Calu3 (cell line): ENCODE measurements around the gene CENPX. TPM values are rescaled to one million over a fixed set of nuclear protein-coding genes. Genes with fewer than 3 reads are reported as not detected.

ENCODE experiments used
- BruUV-seq: library from RNA; stranded (reverse); fragments of 400-500 nt; replicated peaks from 2 replicates; lab custom pipeline; 2021; lab: Mats Ljungman, UMichigan
- CTCF ChIA-PET: fragments of 300-600 bp; sonication (Branson Sonifier 250); formaldehyde crosslinking; loops from one replicate; lab custom pipeline; 2022; ENCODE audit warnings: antibody characterized with exemption; lab: Charles Lee
- DNase-seq: peaks from one replicate; pipeline ENCODE4 v3.0.0; 2022
- H3K27ac Mint-ChIP-seq: one replicate; pipeline ENCODE4 v1.8.0; 2022; ENCODE audit warnings: mixed read lengths; ENCODE audit not compliant: unreplicated experiment
- H3K27me3 Mint-ChIP-seq: one replicate; pipeline ENCODE4 v1.8.0; 2022; ENCODE audit warnings: mixed read lengths; ENCODE audit not compliant: unreplicated experiment
- H3K36me3 Mint-ChIP-seq: one replicate; pipeline ENCODE4 v1.8.0; 2022; ENCODE audit warnings: mild to moderate bottlenecking, moderate library complexity, mixed read lengths; ENCODE audit not compliant: insufficient read depth, unreplicated experiment
- H3K4me1 Mint-ChIP-seq: one replicate; pipeline ENCODE4 v1.8.0; 2022; ENCODE audit warnings: mild to moderate bottlenecking, low read depth, mixed read lengths; ENCODE audit not compliant: unreplicated experiment
- H3K4me3 Mint-ChIP-seq: one replicate; pipeline ENCODE4 v1.8.0; 2022; ENCODE audit warnings: mild to moderate bottlenecking, low read depth, moderate library complexity, mixed read lengths; ENCODE audit not compliant: unreplicated experiment
- H3K9me3 Mint-ChIP-seq: one replicate; pipeline ENCODE4 v1.8.0; 2022; ENCODE audit warnings: low read depth, mixed read lengths; ENCODE audit not compliant: unreplicated experiment
- intact Hi-C: fragments of 100-400 bp; cut with micrococcal nuclease; formaldehyde crosslinking; loops from one replicate; pipeline ENCODE4 v1.10.0; 2022; ENCODE audit not compliant: unreplicated experiment
- total RNA-seq: library from RNA; stranded (reverse); gene quantifications from 2 replicates; pipeline ENCODE4 v1.2.3, GENCODE V29; 2022
- TF ChIP-seq, protein P1 (sequence below): fragments of 200-600 bp; IDR thresholded peaks from one replicate; pipeline ENCODE4 v1.8.0; 2022; ENCODE audit warnings: antibody characterized with exemption; ENCODE audit not compliant: unreplicated experiment

Gene CENPX
- total RNA-seq, 1 experiment from 2014 or later, result 86.9 TPM

- Mint-ChIP-seq H3K9me3 (no peaks in the 10 kb centered on the region), H3K4me1 (no peaks in the 10 kb centered on the region), H3K4me3 (no peak overlapping the region), H3K27ac (no peak overlapping the region), H3K27me3 (no peaks in the 10 kb centered on the region), H3K36me3 (peaks cover 23% of the 10 kb centered on the region)
- TF ChIP-seq, protein P1, sequence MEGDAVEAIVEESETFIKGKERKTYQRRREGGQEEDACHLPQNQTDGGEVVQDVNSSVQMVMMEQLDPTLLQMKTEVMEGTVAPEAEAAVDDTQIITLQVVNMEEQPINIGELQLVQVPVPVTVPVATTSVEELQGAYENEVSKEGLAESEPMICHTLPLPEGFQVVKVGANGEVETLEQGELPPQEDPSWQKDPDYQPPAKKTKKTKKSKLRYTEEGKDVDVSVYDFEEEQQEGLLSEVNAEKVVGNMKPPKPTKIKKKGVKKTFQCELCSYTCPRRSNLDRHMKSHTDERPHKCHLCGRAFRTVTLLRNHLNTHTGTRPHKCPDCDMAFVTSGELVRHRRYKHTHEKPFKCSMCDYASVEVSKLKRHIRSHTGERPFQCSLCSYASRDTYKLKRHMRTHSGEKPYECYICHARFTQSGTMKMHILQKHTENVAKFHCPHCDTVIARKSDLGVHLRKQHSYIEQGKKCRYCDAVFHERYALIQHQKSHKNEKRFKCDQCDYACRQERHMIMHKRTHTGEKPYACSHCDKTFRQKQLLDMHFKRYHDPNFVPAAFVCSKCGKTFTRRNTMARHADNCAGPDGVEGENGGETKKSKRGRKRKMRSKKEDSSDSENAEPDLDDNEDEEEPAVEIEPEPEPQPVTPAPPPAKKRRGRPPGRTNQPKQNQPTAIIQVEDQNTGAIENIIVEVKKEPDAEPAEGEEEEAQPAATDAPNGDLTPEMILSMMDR, result no peak
- BruUV-seq, result no TSS peak
- intact Hi-C loops, result no loop called here
- CTCF ChIA-PET, result no interaction called here
- DNase-seq, result no peak
Observed at GRCh38 chr17:82013341-82013740, 9.3 kb downstream of the CENPX start.

DNA sequence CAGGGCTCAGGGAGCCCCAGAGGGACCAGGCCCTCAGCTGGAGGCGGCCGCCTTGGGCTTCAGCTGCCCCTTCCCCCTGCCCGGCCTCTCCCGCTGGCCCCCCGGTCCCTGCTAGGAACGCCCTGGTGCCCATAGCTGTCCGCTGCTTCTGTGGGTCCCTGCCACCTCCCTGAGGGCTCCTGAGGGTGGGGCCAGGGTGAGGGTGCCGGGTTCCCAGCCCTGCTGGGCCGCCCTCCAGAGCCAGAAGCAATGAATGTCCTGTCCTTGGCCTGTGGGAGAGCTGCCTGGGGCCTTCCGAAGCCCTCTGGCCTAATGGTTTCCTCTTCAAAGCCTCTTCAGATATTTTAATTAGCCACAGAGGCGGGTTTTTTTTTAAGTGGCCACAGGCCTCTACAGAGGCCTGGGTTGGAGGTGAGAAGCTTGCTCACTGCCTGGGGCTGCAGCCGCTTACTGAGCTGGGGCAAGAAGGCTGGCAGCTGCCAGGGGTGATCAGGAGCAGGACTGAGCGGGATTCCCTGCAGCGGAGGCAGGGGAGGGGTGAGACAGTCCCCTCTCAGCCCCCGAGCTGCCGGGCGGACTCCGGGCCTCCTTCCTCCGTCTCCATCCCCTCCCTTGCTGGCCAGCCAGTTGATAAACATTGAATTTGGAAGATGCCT is 9.9 kb downstream of the CENPX start:
- Mint-ChIP-seq H3K27me3 (no peaks in the 10 kb centered on the region), H3K27ac (no peak overlapping the region), H3K4me3 (no peak overlapping the region), H3K9me3 (no peaks in the 10 kb centered on the region), H3K4me1 (no peaks in the 10 kb centered on the region), H3K36me3 (peaks cover 21% of the 10 kb centered on the region)
- TF ChIP-seq, protein P1, result no peak
- intact Hi-C loops, result no loop called here
- CTCF ChIA-PET, result no interaction called here
- DNase-seq, result no peak
- no TSS peak for BruUV-seq

DNA sequence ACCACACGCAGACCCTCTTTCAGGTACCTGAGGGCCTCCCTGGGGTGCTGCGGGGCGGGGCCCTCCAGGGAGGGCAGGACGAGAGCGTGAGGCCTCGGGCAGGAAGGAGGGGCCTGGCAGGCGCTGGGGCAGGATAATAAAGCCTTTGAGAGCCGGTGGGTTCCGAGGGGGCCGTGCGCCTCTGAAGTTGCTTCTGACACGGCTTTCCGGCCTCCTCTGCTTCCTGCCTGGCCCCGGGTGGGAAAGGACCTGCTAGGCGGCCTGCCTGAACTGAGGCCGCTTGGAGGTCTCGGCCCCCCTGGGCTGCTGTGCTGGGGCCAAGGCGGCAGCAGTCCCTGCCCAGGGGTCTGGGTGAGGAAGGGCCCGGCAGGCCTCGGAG is 10.4 kb downstream of the CENPX start:
- CTCF ChIA-PET, result no interaction called here
- TF ChIP-seq, protein P1, result no peak
- H3K9me3 Mint-ChIP-seq, result no peaks in the 10 kb centered on the region
- no peaks in the 10 kb centered on the region for H3K27me3 Mint-ChIP-seq
- BruUV-seq, result no TSS peak
- no peak overlapping the region for H3K27ac Mint-ChIP-seq
- no peak overlapping the region for H3K4me3 Mint-ChIP-seq
- intact Hi-C loops, result no loop called here
- peaks cover 20% of the 10 kb centered on the region for H3K36me3 Mint-ChIP-seq
- no peak for DNase-seq
- H3K4me1 Mint-ChIP-seq, result no peaks in the 10 kb centered on the region

DNA sequence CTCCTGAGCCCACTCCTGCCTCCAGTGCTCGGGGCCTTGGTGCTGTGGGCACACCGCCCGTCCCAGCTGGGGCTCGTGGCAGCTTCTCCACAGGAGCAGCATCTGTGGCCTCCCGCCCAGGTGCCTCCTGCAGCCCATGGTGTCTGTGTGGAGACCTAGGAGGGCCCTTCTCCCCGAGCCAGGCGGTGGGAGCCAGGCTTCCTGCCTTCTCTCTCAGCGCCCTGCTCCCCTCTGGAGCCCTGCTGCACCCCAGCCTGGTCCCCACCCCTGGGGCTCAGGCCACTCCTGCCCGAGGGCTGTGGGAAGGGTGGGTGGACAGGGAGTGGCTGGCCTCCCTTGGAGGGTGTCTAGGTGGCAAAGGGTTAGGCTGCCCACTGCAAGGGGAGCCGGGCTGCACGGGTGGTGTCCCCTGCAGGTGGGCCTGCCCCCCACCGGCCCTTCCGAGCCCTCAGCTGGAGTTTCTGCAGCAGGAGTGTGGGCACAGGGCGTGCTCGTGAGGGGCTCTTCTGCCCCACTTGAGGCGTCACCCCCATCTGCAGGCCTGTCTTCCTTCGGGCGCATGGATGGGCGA is 11.0 kb downstream of the CENPX start:
- intact Hi-C loops, result no loop called here
- H3K36me3 Mint-ChIP-seq, result peaks cover 18% of the 10 kb centered on the region
- CTCF ChIA-PET, result interaction anchor here (1.0 kb wide), 1 partner anchor 10 kb away, joined by 5 read pairs; no protein-coding TSS in a partner anchor
- BruUV-seq, result no TSS peak
- no peaks in the 10 kb centered on the region for H3K9me3 Mint-ChIP-seq
- H3K27me3 Mint-ChIP-seq, result no peaks in the 10 kb centered on the region
- no peak overlapping the region for H3K4me3 Mint-ChIP-seq
- TF ChIP-seq, protein P1, result no peak
- H3K27ac Mint-ChIP-seq, result no peak overlapping the region
- no peak for DNase-seq
- H3K4me1 Mint-ChIP-seq, result no peaks in the 10 kb centered on the region
